Measurements from ENCODE around the gene CARMIL1.
A peak's percentile ranks its signal among the peaks of the same experiment; 100 is the strongest.

CARMIL1 gene

GRCh38 chr6:25452031-25452430 is 172.9 kb downstream of the CARMIL1 start:
- Histone ChIP-seq H3K9me3 (ENCODE audit: insufficient read depth, low read length) (no peaks in the 10 kb centered on the region), H3K4me1 (ENCODE audit: low read length) (peaks cover 7% of the 10 kb centered on the region), H3K36me3 (replicated peaks; ENCODE audit: low read depth, low read length) (no peaks in the 10 kb centered on the region), H3K9ac (ENCODE audit: low read length) (no peak overlapping the region), H3K27me3 (ENCODE audit: low read depth, low read length) (no peaks in the 10 kb centered on the region), H4K20me1 (ENCODE audit: insufficient read depth, low read length) (no peaks in the 10 kb centered on the region), H3K27ac (ENCODE audit: low read length) (no peak overlapping the region), H3K4me2 (ENCODE audit: low read length) (0 out of 2 replicates have a peak overlapping the region, but pooled peaks have one; percentile 7), H3K79me2 (ENCODE audit: low read length) (no peaks in the 10 kb centered on the region), H2AFZ (ENCODE audit: low read depth, low read length) (no peak overlapping the region), H3K4me3 (ENCODE audit: low read length) (no peak overlapping the region)
- TF ChIP-seq, protein P1, sequence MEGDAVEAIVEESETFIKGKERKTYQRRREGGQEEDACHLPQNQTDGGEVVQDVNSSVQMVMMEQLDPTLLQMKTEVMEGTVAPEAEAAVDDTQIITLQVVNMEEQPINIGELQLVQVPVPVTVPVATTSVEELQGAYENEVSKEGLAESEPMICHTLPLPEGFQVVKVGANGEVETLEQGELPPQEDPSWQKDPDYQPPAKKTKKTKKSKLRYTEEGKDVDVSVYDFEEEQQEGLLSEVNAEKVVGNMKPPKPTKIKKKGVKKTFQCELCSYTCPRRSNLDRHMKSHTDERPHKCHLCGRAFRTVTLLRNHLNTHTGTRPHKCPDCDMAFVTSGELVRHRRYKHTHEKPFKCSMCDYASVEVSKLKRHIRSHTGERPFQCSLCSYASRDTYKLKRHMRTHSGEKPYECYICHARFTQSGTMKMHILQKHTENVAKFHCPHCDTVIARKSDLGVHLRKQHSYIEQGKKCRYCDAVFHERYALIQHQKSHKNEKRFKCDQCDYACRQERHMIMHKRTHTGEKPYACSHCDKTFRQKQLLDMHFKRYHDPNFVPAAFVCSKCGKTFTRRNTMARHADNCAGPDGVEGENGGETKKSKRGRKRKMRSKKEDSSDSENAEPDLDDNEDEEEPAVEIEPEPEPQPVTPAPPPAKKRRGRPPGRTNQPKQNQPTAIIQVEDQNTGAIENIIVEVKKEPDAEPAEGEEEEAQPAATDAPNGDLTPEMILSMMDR (IDR thresholded peaks at IDR 0.05; ENCODE audit: low read depth, low read length) = no peak
- no peak for TF ChIP-seq EZH2phosphoT487 (IDR thresholded peaks at IDR 0.05; ENCODE audit: low read depth)

DNA sequence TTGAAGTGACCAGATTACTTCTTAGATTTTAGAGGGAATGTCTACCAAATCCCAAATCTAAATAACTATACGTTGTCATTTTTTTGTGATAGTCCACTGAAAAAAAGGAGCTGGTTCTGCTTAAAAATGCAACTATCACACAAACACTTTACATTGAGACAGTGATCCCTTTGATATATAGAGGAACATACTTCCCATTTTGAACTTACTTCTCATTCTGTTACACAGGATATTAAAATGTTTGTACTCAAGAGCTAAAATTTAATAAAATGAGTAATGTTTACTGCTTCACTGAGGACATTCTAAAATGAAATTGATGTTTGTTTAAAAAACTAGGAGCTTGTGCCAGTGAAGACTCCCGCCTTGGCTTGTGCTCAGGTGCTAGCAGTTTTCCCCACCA is 174.1 kb downstream of the CARMIL1 start:
- Histone ChIP-seq H3K27ac (ENCODE audit: low read length) (no peak overlapping the region), H3K9ac (ENCODE audit: low read length) (no peak overlapping the region), H3K4me1 (ENCODE audit: low read length) (peaks cover 4% of the 10 kb centered on the region; the same call in 1 of the 2 replicates), H3K4me3 (ENCODE audit: low read length) (no peak overlapping the region), H2AFZ (ENCODE audit: low read depth, low read length) (no peak overlapping the region), H4K20me1 (ENCODE audit: insufficient read depth, low read length) (no peaks in the 10 kb centered on the region), H3K79me2 (ENCODE audit: low read length) (no peaks in the 10 kb centered on the region), H3K36me3 (replicated peaks; ENCODE audit: low read depth, low read length) (no peaks in the 10 kb centered on the region), H3K27me3 (ENCODE audit: low read depth, low read length) (no peaks in the 10 kb centered on the region), H3K4me2 (ENCODE audit: low read length) (no peak overlapping the region), H3K9me3 (ENCODE audit: insufficient read depth, low read length) (no peaks in the 10 kb centered on the region)
- TF ChIP-seq, protein P1 (IDR thresholded peaks at IDR 0.05; ENCODE audit: low read depth, low read length) = no peak
- TF ChIP-seq EZH2phosphoT487 (IDR thresholded peaks at IDR 0.05; ENCODE audit: low read depth) = no peak

DNA sequence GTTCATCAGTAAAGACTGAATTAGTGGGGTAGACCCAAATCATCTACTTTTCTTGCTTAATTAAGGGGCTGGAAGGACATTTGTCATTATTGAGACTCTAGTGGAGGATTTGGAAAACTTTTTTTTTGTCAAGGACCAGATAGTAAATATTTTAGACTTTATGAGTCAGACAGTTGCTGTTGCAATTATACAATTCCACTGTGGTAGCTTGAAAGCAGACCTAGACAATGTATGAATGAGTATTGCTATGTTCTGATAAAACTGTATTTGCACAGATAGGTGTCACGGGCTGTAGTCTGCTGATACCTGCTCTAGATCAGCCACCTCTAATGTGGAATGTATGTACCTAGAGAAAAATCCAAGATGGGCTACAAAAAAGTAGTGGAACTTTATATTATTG is 175.0 kb downstream of the CARMIL1 start:
- Histone ChIP-seq H3K4me3 (ENCODE audit: low read length) (no peak overlapping the region), H3K36me3 (replicated peaks; ENCODE audit: low read depth, low read length) (no peaks in the 10 kb centered on the region), H3K9me3 (ENCODE audit: insufficient read depth, low read length) (no peaks in the 10 kb centered on the region), H3K4me1 (ENCODE audit: low read length) (peaks cover 4% of the 10 kb centered on the region; the same call in 1 of the 2 replicates), H3K27ac (ENCODE audit: low read length) (no peak overlapping the region), H3K9ac (ENCODE audit: low read length) (no peak overlapping the region), H3K27me3 (ENCODE audit: low read depth, low read length) (no peaks in the 10 kb centered on the region), H3K79me2 (ENCODE audit: low read length) (no peaks in the 10 kb centered on the region), H3K4me2 (ENCODE audit: low read length) (no peak overlapping the region), H4K20me1 (ENCODE audit: insufficient read depth, low read length) (no peaks in the 10 kb centered on the region), H2AFZ (ENCODE audit: low read depth, low read length) (no peak overlapping the region)
- TF ChIP-seq, protein P1 (IDR thresholded peaks at IDR 0.05; ENCODE audit: low read depth, low read length) = no peak
- TF ChIP-seq EZH2phosphoT487 (IDR thresholded peaks at IDR 0.05; ENCODE audit: low read depth) = no peak

GRCh38 chr6:25456249-25457040 is 177.3 kb downstream of the CARMIL1 start:
- H2AFZ ChIP-seq (ENCODE audit: low read depth, low read length) = no peak overlapping the region
- H3K9ac ChIP-seq (ENCODE audit: low read length) = no peak overlapping the region
- peaks cover 4% of the 10 kb centered on the region; the same call in 1 of the 2 replicates for H3K4me1 ChIP-seq (ENCODE audit: low read length)
- no peak overlapping the region for H3K4me2 ChIP-seq (ENCODE audit: low read length)
- H3K36me3 ChIP-seq (replicated peaks; ENCODE audit: low read depth, low read length) = no peaks in the 10 kb centered on the region
- no peak overlapping the region for H3K27ac ChIP-seq (ENCODE audit: low read length)
- H4K20me1 ChIP-seq (ENCODE audit: insufficient read depth, low read length) = no peaks in the 10 kb centered on the region
- no peaks in the 10 kb centered on the region for H3K79me2 ChIP-seq (ENCODE audit: low read length)
- no peak overlapping the region for H3K4me3 ChIP-seq (ENCODE audit: low read length)
- no peaks in the 10 kb centered on the region for H3K27me3 ChIP-seq (ENCODE audit: low read depth, low read length)
- H3K9me3 ChIP-seq (ENCODE audit: insufficient read depth, low read length) = no peaks in the 10 kb centered on the region
- TF ChIP-seq EZH2phosphoT487 (IDR thresholded peaks at IDR 0.05; ENCODE audit: low read depth) = no peak
- TF ChIP-seq, protein P1 (IDR thresholded peaks at IDR 0.05; ENCODE audit: low read depth, low read length) = no peak
